Body of pancreas (tissue), 4 donors: Measurements from ENCODE around the gene ACOX3. TPM values are rescaled to one million over a fixed set of nuclear protein-coding genes. Genes with fewer than 3 reads are reported as not detected.

Experiments
- ATAC-seq: fragments of 150-250 bp; one replicate; pipeline ENCODE4 v1.9.1; 2016
- DNase-seq, 4 donors: peaks; one replicate each; pipeline ENCODE4 v3.0.0-alpha.2; 2019
- H3K27ac ChIP-seq, 4 donors: fragments of 200-600 bp; sonication (generic); 1 replicate in 3 of 4; 2 replicates in 1 of 4; pipeline versions ENCODE4 v1.5.1 to v1.6.1; 2016 to 2019; ENCODE audit warnings: mild to moderate bottlenecking in 1 of 4, mixed read lengths in 1 of 4, moderate library complexity in 1 of 4
- H3K27me3 ChIP-seq, 2 donors: fragments of 200-600 bp; sonication (generic); one replicate each; pipeline ENCODE4 v1.6.0; 2016; ENCODE audit warnings: mild to moderate bottlenecking in 1 of 2
- H3K36me3 ChIP-seq, 2 donors: fragments of 200-600 bp; sonication (generic); replicated peaks in 1 of 2; 2 replicates each; pipeline ENCODE4 v1.5.1; 2016; ENCODE audit warnings: low read depth in 2 of 2; ENCODE audit not compliant: insufficient read depth in 1 of 2
- H3K4me1 ChIP-seq: fragments of 200-600 bp; sonication (generic); one replicate; pipeline ENCODE4 v1.6.0; 2016
- H3K4me3 ChIP-seq, 2 donors: fragments of 200-600 bp; sonication (generic); 1 replicate in 1 of 2; 2 replicates in 1 of 2; pipeline ENCODE4 v1.5.1; 2016 to 2019
- H3K9me3 ChIP-seq, 3 donors: fragments of 200-600 bp; sonication (generic); 1 replicate in 2 of 3; 2 replicates in 1 of 3; pipeline ENCODE4 v1.5.1; 2016
- CTCF ChIP-seq, 7 experiments: fragments of 450-650 bp in 4 of 7; fragments of 200-600 bp in 3 of 7; sonication (generic) in 3 of 7; IDR thresholded peaks; one replicate each; pipeline ENCODE4 v1.5.1; 2016 to 2019; ENCODE audit warnings: antibody characterized with exemption in 7 of 7
- POLR2A ChIP-seq, 3 donors: fragments of 450-650 bp; IDR thresholded peaks; one replicate each; pipeline ENCODE4 v1.6.1; 2016; ENCODE audit warnings: antibody characterized with exemption in 3 of 3, mild to moderate bottlenecking in 2 of 3
- WGBS, 2 donors: methylation state at CpG; one replicate each; pipeline ENCODE4 v1.1.5; 2017; 5-methylcytosine and 5-hydroxymethylcytosine counted together
- intact Hi-C: fragments of 100-400 bp; cut with DNase I; formaldehyde crosslinking; loops from one replicate; pipeline ENCODE4 v1.15.1; 2023
- total RNA-seq, 2 donors: library from RNA; depleted of rRNA; stranded (reverse); fragments of >200 nt; gene quantifications; one replicate each; pipeline ENCODE4 v1.1.0, GENCODE V29; 2016

The ACOX3 gene
- total RNA-seq, 2 donors from 2014 or later: 18.4 to 23.4 TPM

- TF ChIP-seq POLR2A (IDR thresholded peaks at IDR 0.05) (no peak), CTCF (IDR thresholded peaks at IDR 0.05) (no peak)
- intact Hi-C loops: no loop called here
- H3K4me1 ChIP-seq: no peaks in the 10 kb centered on the region
- H3K27ac ChIP-seq: no peak overlapping the region
- H3K27me3 ChIP-seq: no peaks in the 10 kb centered on the region
- no peak for ATAC-seq
- H3K36me3 ChIP-seq: no peaks in the 10 kb centered on the region
- H3K9me3 ChIP-seq: no peaks in the 10 kb centered on the region
- 78 to 81% methylated on average over 6 of the region's 6 CpGs for WGBS, 2 donors
- H3K4me3 ChIP-seq: no peak overlapping the region
- peak in 1 of 4 donors; percentile 6 for DNase-seq
Observed at GRCh38 chr4:8324640-8325239, 115.8 kb downstream of the ACOX3 start.

- no peak overlapping the region for H3K27ac ChIP-seq
- DNase-seq (peak in 1 of 4 donors; percentile 5), ATAC-seq (no peak)
- intact Hi-C loops: no loop called here
- H3K27me3 ChIP-seq: no peaks in the 10 kb centered on the region
- no peaks in the 10 kb centered on the region for H3K9me3 ChIP-seq
- 79 to 93% methylated on average over 5 of the region's 5 CpGs for WGBS, 2 donors
- H3K36me3 ChIP-seq: no peaks in the 10 kb centered on the region
- no peaks in the 10 kb centered on the region for H3K4me1 ChIP-seq
- no peak overlapping the region for H3K4me3 ChIP-seq
- TF ChIP-seq CTCF (IDR thresholded peaks at IDR 0.05): no peak
- no peak for TF ChIP-seq POLR2A (IDR thresholded peaks at IDR 0.05)
Observed at GRCh38 chr4:8323947-8324555, 116.5 kb downstream of the ACOX3 start.

GRCh38 chr4:8322794-8323704 lies 117.5 kb downstream of the ACOX3 start:
- no peak for ATAC-seq
- Histone ChIP-seq H3K27me3 (no peaks in the 10 kb centered on the region), H3K9me3 (no peaks in the 10 kb centered on the region), H3K27ac (no peak overlapping the region), H3K36me3 (no peaks in the 10 kb centered on the region), H3K4me3 (no peak overlapping the region), H3K4me1 (no peaks in the 10 kb centered on the region)
- WGBS, 2 donors: 59 to 62% methylated on average over 8 to 9 of the region's 9 CpGs
- peak in 1 of 4 donors; percentile 6 for DNase-seq
- intact Hi-C loops: no loop called here
- no peak for TF ChIP-seq CTCF (IDR thresholded peaks at IDR 0.05)

GRCh38 chr4:8321771-8322170 lies 118.8 kb downstream of the ACOX3 start:
- no peaks in the 10 kb centered on the region for H3K4me1 ChIP-seq
- no peak for ATAC-seq
- intact Hi-C loops: no loop called here
- WGBS, 2 donors: 70 to 77% methylated on average over 5 of the region's 5 CpGs
- H3K27me3 ChIP-seq: no peaks in the 10 kb centered on the region
- no peak for DNase-seq
- H3K4me3 ChIP-seq: no peak overlapping the region
- H3K27ac ChIP-seq: no peak overlapping the region
- TF ChIP-seq POLR2A (IDR thresholded peaks at IDR 0.05) (no peak), CTCF (IDR thresholded peaks at IDR 0.05) (no peak)
- no peaks in the 10 kb centered on the region for H3K36me3 ChIP-seq
- H3K9me3 ChIP-seq: no peaks in the 10 kb centered on the region
